NCI-H2107 (cell line): Measurements from ENCODE around the gene TNFRSF21.
"Not testable (repeated sequence)": the region's sequence is repeated elsewhere in the genome, so short reads cannot be mapped to it uniquely, and the experiment has no call there.

Experiments used
- DNase-seq: peaks from one replicate; lab custom pipeline; 2025; lab: John Stamatoyannopoulos, UW

TNFRSF21 gene

GRCh38 chr6:47288267-47289090, 21.2 kb downstream of the TNFRSF21 start:
- DNase-seq, result no peak

DNA sequence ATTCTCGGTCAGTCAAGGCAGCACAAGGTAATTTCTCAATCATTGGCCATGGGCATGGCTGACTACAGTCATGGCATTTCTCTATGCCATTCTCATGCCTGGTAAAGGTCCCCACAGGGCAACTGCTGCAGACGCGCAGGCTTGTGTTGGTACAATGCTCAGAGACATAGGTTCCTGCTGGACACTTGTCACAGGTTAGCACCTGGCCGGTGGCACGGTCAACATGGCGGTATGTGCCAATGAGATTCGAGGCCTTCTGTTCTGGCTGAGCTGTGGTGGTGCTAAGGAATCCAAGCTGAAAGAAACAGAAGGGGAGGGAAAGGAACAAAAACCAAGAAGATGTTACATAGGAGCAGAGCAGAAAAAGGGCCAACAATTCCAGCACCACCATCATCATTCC, 23.4 kb downstream of the TNFRSF21 start:
- no peak for DNase-seq

DNA sequence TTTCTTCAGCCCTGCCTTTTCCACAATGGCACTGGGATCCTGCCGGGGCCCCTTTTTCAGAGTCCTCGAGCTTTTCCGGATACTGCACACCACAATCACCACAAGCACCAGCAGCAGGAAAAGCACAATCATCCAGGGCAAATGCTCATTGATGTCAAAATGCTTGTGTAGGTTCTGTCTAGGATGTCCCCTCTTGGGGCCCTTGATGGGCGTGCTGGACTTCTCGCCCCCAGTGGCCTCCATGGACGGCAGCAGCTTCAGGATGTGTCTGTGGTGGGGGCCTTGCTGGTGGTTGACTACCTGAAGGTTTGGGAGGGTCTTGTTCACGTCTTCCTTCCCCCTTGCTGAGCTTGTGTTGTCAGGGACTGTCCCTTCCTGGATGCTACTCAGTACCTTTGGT, 25.7 kb downstream of the TNFRSF21 start:
- DNase-seq, result no peak

DNA sequence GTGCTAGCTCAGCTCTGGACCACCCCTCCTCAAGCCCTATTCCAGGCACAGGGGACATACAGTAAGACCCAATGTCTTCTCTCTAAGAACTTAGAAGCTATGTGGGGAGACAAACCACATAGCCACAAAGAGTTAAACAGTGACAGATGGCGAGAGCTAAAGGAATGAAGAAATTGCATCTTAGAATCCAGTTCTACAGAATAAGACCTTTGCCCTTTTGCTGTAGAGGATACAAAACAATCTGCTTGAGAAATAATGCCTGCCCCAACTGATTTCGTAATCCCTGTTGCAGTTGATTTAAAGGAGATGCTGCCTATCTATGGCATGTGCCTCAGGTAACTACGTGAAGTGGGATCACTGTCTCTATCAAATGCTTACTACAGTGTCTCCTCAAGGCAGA, 31.2 kb downstream of the TNFRSF21 start:
- DNase-seq, result no peak

DNA sequence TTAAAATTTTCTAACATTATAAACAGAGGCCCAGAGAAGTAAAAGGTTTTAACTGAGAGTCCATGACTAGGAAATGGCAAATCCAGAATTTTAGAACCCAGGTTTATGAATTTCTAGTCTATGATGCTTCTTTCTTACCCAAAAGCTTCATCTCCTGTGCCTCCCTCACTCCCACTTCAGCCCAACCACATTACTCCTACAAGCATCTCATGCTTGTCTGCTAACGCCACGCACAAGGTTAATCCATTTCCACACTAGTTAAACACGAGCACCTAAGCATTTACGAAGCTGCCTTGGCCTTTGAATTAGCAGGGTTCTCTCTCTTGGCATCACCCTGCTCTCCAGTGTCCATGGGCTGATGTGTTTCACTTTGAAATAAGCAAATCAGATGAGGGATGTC, 32.0 kb downstream of the TNFRSF21 start:
- no peak for DNase-seq

DNA sequence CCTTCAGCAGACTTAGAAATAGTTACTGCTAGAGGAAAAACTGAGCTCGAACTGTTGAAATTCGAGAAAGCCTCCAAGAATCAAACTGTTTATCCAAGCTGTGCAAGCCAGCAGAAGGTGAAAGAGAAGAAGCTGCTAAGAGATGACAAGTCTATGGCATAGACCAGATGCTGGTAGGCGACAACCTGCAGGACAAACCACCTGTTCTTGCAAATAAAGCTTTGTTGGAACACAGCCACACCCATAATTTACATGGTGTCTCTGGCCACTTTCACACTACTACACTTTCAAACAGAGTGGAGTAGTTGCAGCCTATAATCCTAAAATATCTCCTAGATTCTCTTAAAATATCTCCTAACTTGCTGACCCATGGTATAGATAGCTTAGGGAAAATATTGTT, 33.3 kb downstream of the TNFRSF21 start:
- DNase-seq, result no peak

GRCh38 chr6:47275640-47276039, 34.1 kb downstream of the TNFRSF21 start:
- DNase-seq, result no peak

- not testable (repeated sequence) for DNase-seq
These were observed 34.6 kb downstream of the TNFRSF21 start for GRCh38 chr6:47275132-47275531.

DNA sequence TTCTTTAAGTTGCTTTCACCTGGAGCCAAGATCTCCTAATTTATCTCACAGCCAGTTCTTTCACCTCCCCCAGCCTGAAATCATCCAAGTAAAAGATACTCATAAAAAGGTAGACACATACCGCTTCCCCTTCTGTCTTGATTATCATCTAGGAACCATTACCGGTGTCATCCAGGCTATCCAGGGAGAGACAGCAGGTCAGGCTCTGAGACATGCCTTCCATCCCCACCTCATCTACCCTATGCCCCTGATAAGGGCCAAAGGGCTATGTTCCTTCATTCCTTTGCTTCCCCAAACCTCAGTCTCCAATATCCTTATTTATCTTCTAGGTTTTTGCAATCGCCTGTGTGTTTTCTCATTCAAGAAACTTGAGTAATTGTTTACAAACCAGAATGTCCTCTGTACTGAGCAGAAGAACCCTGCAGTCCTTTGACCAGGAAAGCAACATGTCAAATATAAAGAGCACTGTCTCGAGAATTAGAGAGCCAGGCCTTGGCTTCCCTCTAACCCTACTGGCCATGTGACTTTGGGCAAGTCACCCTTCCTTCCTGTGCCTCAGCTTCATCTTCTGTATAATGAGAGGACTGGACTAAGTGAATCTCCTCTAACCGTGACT, 41.0 kb downstream of the TNFRSF21 start:
- DNase-seq, result no peak

- no peak for DNase-seq
These were observed 42.4 kb downstream of the TNFRSF21 start for GRCh38 chr6:47267301-47267700.

DNA sequence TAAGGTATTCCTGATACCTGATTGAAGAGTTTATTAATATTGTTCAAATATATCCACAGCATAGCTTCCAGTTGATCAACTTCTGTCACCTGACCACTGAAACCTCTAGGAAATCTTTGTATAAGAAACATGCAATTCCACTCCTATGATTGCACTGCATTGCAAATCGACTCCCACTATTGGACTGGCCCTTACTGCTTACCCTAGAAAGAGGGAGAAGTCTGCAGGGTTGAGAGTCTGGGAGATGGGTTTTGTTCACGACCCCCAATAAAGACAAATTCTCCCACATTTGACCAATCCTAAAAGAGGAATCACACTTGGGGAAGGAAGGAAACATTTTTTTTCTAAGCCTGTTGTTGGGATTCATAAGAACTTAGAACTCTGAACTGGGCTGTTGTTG, 43.7 kb downstream of the TNFRSF21 start:
- DNase-seq, result no peak

GRCh38 chr6:47264775-47265184, 44.9 kb downstream of the TNFRSF21 start:
- no peak for DNase-seq

GRCh38 chr6:47263268-47263667, 46.4 kb downstream of the TNFRSF21 start:
- no peak for DNase-seq

DNA sequence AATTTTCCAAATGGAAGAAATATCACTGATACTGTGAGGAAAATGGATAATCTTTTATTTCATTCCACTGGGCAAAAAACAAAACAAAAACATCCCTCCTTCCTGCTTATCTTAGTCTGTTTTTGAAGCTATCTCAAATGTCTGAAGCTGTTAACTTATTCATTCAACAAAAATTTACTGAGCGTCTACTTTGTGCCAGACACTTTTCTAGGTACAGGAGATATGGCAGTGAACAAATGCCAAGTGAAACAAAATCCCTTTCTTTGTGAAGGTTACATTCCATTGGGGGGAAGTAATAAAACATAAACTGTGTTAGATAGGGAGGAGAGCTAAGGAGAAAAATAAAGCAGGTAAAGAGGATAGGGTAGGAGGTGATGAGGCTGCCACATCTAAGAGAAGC, 47.5 kb downstream of the TNFRSF21 start:
- no peak for DNase-seq

DNA sequence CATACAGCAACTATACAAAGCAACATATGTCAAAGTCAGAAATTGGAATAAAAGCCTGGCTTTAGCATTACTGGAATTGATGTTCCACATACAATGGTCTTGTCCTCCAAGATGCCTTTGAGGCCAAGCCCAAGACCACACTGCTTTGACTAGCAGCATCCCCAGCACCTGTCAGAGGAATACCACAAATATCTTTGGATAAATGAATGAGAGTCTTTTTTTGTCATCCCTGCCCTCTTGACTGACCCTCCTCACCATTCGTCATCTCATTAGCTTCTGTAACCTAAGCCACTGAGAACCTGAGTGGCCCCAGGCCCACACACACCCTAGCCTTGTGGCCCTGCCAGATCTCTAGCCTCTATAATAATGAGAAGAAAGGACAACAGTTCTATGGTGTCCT, 48.5 kb downstream of the TNFRSF21 start:
- DNase-seq, result no peak

DNA sequence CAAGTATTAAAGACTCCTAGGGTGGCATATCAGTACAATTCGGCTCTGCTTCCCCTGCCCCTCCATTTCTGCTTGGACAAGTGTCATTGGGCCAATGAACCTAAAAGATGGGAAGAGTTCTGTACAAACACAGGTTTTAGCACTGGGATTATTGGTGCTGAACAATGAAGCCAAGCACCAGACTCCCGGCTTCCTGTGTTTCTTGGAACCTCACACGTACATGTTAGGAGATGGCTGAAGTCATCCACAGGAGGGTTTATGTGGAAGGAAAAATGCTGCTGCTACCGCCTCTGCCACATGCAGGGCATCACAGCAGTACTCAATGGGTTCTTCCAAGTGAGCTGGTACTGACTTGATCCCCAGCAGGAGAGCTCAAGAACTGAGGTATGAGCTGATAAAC, 49.7 kb downstream of the TNFRSF21 start:
- no peak for DNase-seq

- DNase-seq, result no peak
These were observed 50.9 kb downstream of the TNFRSF21 start for GRCh38 chr6:47258724-47259347.

- no peak for DNase-seq
These were observed 52.5 kb downstream of the TNFRSF21 start for GRCh38 chr6:47256981-47257730.

DNA sequence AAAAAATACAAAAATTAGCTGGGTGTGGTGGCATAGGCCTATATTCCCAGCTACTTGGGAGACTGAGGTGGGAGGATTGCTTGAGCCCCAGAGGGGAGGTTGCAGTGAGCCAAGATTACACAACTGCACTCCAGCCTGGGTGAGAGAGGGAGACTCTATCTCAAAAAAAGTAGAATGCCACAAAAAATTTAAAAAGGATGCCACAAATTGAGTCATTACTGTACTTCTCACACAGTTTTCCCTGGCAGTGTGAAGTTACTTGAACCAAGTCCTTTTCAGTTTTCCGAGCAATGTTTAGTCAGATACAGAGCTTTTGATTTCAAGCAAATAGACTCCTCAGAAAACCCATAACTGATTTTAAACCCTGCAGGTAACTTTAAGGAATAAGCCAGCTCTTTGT, 53.3 kb downstream of the TNFRSF21 start:
- no peak for DNase-seq

DNA sequence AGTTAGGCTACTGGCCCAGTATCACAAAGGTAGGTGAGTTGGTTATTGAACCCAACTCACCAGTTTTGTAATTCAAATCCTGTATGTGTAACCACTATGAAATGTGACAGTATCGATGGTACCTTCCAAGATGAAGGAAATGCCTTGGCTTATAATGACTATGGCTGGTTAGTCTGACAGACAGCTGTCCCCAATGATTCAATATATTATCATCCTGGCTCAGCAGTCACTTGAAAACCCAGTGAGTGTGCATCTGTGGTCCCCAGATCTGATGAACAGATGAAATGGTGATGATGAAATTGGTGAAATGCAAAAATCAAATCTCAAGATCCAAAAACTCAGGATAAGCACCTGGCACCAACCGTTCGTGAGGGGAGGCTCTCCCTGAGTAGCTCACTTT, 54.8 kb downstream of the TNFRSF21 start:
- no peak for DNase-seq

DNA sequence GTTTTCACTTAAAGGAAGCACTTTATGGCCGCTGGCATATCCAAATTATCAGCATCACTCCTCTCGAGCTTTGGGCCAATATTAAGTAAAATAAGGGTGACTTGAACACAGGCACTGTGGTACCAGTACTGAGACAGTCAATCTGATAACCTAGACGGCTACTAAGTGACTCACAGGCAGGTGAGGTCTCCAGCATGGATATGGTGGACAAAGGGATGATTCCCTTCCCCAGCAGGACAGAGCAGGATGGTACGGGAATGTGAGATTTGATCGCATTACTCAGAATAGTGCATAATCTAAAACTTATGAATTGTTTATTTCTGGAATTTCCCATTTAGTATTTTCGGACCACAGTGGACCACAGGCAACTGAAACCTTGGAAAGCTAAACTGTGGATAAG, 55.7 kb downstream of the TNFRSF21 start:
- no peak for DNase-seq

- no peak for DNase-seq
These were observed 56.6 kb downstream of the TNFRSF21 start for GRCh38 chr6:47253136-47253535.

- DNase-seq, result no peak
These were observed 57.1 kb downstream of the TNFRSF21 start for GRCh38 chr6:47252633-47253032.
